HepG2 (cell line): Measurements from ENCODE around the gene KLHL30. TPM values are rescaled to one million over a fixed set of nuclear protein-coding genes. Genes with fewer than 3 reads are reported as not detected.

Source experiments
- ATAC-seq: fragments of 200-7000 bp; cut with Tn5 transposase; 3 replicates; pipeline ENCODE4 v1.9.1; 2020; ENCODE audit warnings: mild to moderate bottlenecking, moderate library complexity
- BruUV-seq: library from RNA; stranded (reverse); fragments of 400-500 nt; replicated peaks from 2 replicates; lab custom pipeline; 2021; lab: Mats Ljungman, UMichigan
- CTCF ChIA-PET: fragments of 300-600 bp; formaldehyde crosslinking; extraction: SDS; loops from one replicate; lab custom pipeline; 2021; ENCODE audit warnings: low total read pairs, inconsistent platforms, low intra/inter-chr PET ratio; lab: Yijun Ruan, JAX
- POLR2A ChIA-PET: fragments of 350-600 bp; sonication (Branson Sonifier 250); formaldehyde crosslinking; loops from one replicate; lab custom pipeline; 2020; ENCODE audit warnings: antibody characterized with exemption, inconsistent platforms; lab: Yijun Ruan, JAX
- DNase-seq: peaks from one replicate; pipeline ENCODE4 v3.0.0-alpha.2; 2015; ENCODE audit warnings: low spot score
- FAIRE-seq: peaks from 3 replicates; lab custom pipeline; 2011; peaks lifted over from hg19 to GRCh38; lab: Jason Lieb, UNC
- H2AFZ ChIP-seq: one replicate; pipeline ENCODE4 v1.6.1; 2011; ENCODE audit warnings: low read length, inconsistent platforms
- H3K27ac ChIP-seq: fragments of 300-600 bp; 3 replicates; pipeline ENCODE4 v1.8.0; 2011; ENCODE audit warnings: mixed run types, mild to moderate bottlenecking, mixed read lengths, low read length, inconsistent platforms; ENCODE audit not compliant: insufficient read depth; ENCODE audit errors: extremely low read length
- H3K27me3 ChIP-seq, 2 experiments: fragments of 200-600 bp in 1 of 2; 2 replicates in 1 of 2; 3 replicates in 1 of 2; pipeline versions ENCODE4 v1.6.0 to v1.8.0; 2011; ENCODE audit warnings: low read length in 2 of 2, mild to moderate bottlenecking in 2 of 2, moderate library complexity in 2 of 2, inconsistent platforms in 1 of 2; ENCODE audit not compliant: insufficient read depth in 2 of 2, control insufficient read depth in 1 of 2
- H3K36me3 ChIP-seq, 2 experiments: fragments of 200-600 bp in 1 of 2; replicated peaks in 1 of 2; 2 replicates in 1 of 2; 3 replicates in 1 of 2; pipeline versions ENCODE4 v1.5.1 to v1.8.0; 2011; ENCODE audit warnings: low read length in 2 of 2, inconsistent platforms in 1 of 2; ENCODE audit not compliant: insufficient read depth in 2 of 2, control insufficient read depth in 1 of 2
- H3K4me1 ChIP-seq: 2 replicates; pipeline ENCODE4 v1.5.1; 2012; ENCODE audit warnings: low read length, inconsistent platforms; ENCODE audit not compliant: insufficient read depth
- H3K4me2 ChIP-seq: 2 replicates; pipeline ENCODE4 v1.6.0; 2011; ENCODE audit warnings: low read depth, low read length, inconsistent platforms
- H3K4me3 ChIP-seq, 3 experiments: fragments of 200-600 bp in 1 of 3; sonication (generic), shearing (Covaris generic) in 1 of 3; replicated peaks in 1 of 3; 2 replicates each; pipeline ENCODE4 v1.5.1; 2011 to 2016; ENCODE audit warnings: low read length in 3 of 3, inconsistent platforms in 2 of 3, low read depth in 2 of 3, mild to moderate bottlenecking in 2 of 3, control low read depth in 1 of 3, mixed read lengths in 1 of 3; ENCODE audit not compliant: insufficient read depth in 1 of 3
- H3K79me2 ChIP-seq: one replicate; pipeline ENCODE4 v1.6.1; 2011; ENCODE audit warnings: low read length, inconsistent platforms; ENCODE audit not compliant: insufficient read depth
- H3K9ac ChIP-seq: 2 replicates; pipeline ENCODE4 v1.6.0; 2011; ENCODE audit warnings: mild to moderate bottlenecking, low read depth, low read length, inconsistent platforms; ENCODE audit not compliant: insufficient read depth
- H3K9me3 ChIP-seq: 2 replicates; pipeline ENCODE4 v1.5.1; 2012; ENCODE audit warnings: mild to moderate bottlenecking, low read length
- H4K20me1 ChIP-seq: 2 replicates; pipeline ENCODE4 v1.6.0; 2011; ENCODE audit warnings: inconsistent platforms, mild to moderate bottlenecking, low read length, moderate library complexity; ENCODE audit not compliant: insufficient read depth
- EZH2 ChIP-seq: conservative IDR thresholded peaks from 2 replicates; pipeline ENCODE4 v1.6.1; 2012; ENCODE audit warnings: mild to moderate bottlenecking, low read depth, low read length, moderate library complexity
- GATAD1 ChIP-seq: IDR thresholded peaks from 2 replicates; pipeline ENCODE4 v1.6.1; 2016; ENCODE audit warnings: missing genetic modification reagents, missing compliant biosample characterization
- GLI4 ChIP-seq: sonication (generic); formaldehyde crosslinking; IDR thresholded peaks from 2 replicates; pipeline ENCODE4 v1.5.1; 2020; ENCODE audit warnings: missing genetic modification reagents, mild to moderate bottlenecking, moderate library complexity, borderline replicate concordance
- IKZF4 ChIP-seq: sonication (generic); formaldehyde crosslinking; IDR thresholded peaks from 2 replicates; pipeline ENCODE4 v1.5.1; 2020; ENCODE audit warnings: borderline replicate concordance, mild to moderate bottlenecking, low read depth, missing genetic modification reagents; ENCODE audit errors: not compliant biosample characterization
- NFYC ChIP-seq: IDR thresholded peaks from 2 replicates; pipeline ENCODE4 v1.6.1; 2016; ENCODE audit warnings: missing genetic modification reagents, missing compliant biosample characterization
- PRMT3 ChIP-seq: sonication (generic); formaldehyde crosslinking; IDR thresholded peaks from 2 replicates; pipeline ENCODE4 v1.8.1; 2022; ENCODE audit warnings: low read depth, mild to moderate bottlenecking, moderate library complexity, missing genetic modification reagents, borderline replicate concordance
- SALL1 ChIP-seq: sonication (generic); formaldehyde crosslinking; IDR thresholded peaks from 2 replicates; pipeline ENCODE4 v1.8.0; 2022; ENCODE audit warnings: mild to moderate bottlenecking, missing genetic modification reagents
- SRSF9 ChIP-seq: fragments of 200-400 bp; formaldehyde crosslinking; IDR thresholded peaks from 2 replicates; pipeline ENCODE4 v1.6.1; 2018; ENCODE audit warnings: borderline replicate concordance, mild to moderate bottlenecking, low read depth, low read length; ENCODE audit not compliant: insufficient read depth, poor library complexity, severe bottlenecking
- ZNF230 ChIP-seq: sonication (generic); formaldehyde crosslinking; IDR thresholded peaks from 2 replicates; pipeline ENCODE4 v1.4.0; 2020; ENCODE audit warnings: mild to moderate bottlenecking, missing genetic modification reagents
- ZNF543 ChIP-seq: sonication (generic); formaldehyde crosslinking; IDR thresholded peaks from 2 replicates; pipeline ENCODE4 v1.4.0; 2020; ENCODE audit warnings: mild to moderate bottlenecking, missing genetic modification reagents
- ZNF556 ChIP-seq: sonication (generic); formaldehyde crosslinking; IDR thresholded peaks from 2 replicates; pipeline ENCODE4 v1.4.0; 2020; ENCODE audit warnings: mild to moderate bottlenecking, missing genetic modification reagents, borderline replicate concordance
- ZSCAN31 ChIP-seq: sonication (generic); formaldehyde crosslinking; IDR thresholded peaks from 2 replicates; pipeline ENCODE4 v1.5.0; 2020; ENCODE audit warnings: low read depth, mild to moderate bottlenecking, missing genetic modification reagents
- ZZZ3 ChIP-seq: sonication (generic); formaldehyde crosslinking; IDR thresholded peaks from 2 replicates; pipeline ENCODE4 v1.4.0; 2020; ENCODE audit warnings: missing genetic modification reagents, mild to moderate bottlenecking, borderline replicate concordance
- WGBS: methylation state at CpG from one replicate; pipeline ENCODE4 v1.1.6; 2017; ENCODE audit warnings: low lambda C conversion rate; 5-methylcytosine and 5-hydroxymethylcytosine counted together
- in situ Hi-C: cut with HindIII; loops from 2 replicates; pipeline ENCODE4 v1.10.0; 2017; ENCODE audit warnings: low pct_unique_long_range_greater_than_20kb; ENCODE audit not compliant: extremely low pct_ligation_motif_present
- intact Hi-C: fragments of 100-400 bp; cut with micrococcal nuclease; formaldehyde crosslinking; loops from one replicate; pipeline ENCODE4 v1.10.0; 2022; ENCODE audit not compliant: unreplicated experiment
- polyA plus RNA-seq, 8 experiments: library from polyadenylated mRNA; depleted of rRNA in 3 of 8; stranded (reverse) in 7 of 8; unstranded in 1 of 8; fragments of >200 nt; fragmentation: Illumina TruSeq in 4 of 8; extraction: Trizol in 4 of 8; gene quantifications; 2 replicates each; pipeline versions ENCODE4 v1.2.1 to v1.2.3, GENCODE V29; 2011 to 2016; ENCODE audit warnings: low read depth in 4 of 8, missing spikeins in 1 of 8, mixed read lengths in 1 of 8; ENCODE audit not compliant: insufficient read depth in 1 of 8
- total RNA-seq, 5 experiments: library from RNA; depleted of rRNA; stranded (reverse); fragments of >200 nt; fragmentation: Illumina TruSeq; extraction: Trizol; gene quantifications; 2 replicates each; pipeline ENCODE4 v1.2.3, GENCODE V29; 2016; ENCODE audit warnings: low read depth in 1 of 5
- TF ChIP-seq, protein P1 (sequence below): sonication (generic); formaldehyde crosslinking; IDR thresholded peaks from 2 replicates; pipeline ENCODE4 v1.8.1; 2023; ENCODE audit warnings: missing genetic modification reagents, inconsistent platforms, borderline replicate concordance
- TF ChIP-seq, protein P2 (sequence below): sonication (generic); formaldehyde crosslinking; IDR thresholded peaks from 2 replicates; pipeline ENCODE4 v1.5.0; 2020; ENCODE audit warnings: mild to moderate bottlenecking, missing genetic modification reagents
- TF ChIP-seq, protein P3 (sequence below): sonication (generic); formaldehyde crosslinking; IDR thresholded peaks from 2 replicates; pipeline ENCODE4 v1.9.0; 2022; ENCODE audit warnings: low read depth, missing genetic modification reagents
- TF ChIP-seq, protein P4 (sequence below): sonication (generic); formaldehyde crosslinking; IDR thresholded peaks from 2 replicates; pipeline ENCODE4 v1.8.0; 2022; ENCODE audit warnings: missing genetic modification reagents, mild to moderate bottlenecking, borderline replicate concordance

KLHL30 gene
- total and polyA plus RNA-seq, 2 of the 13 experiments (the other 11 are each of a cell fraction or from before 2014, with no cell fraction given): 0.05 TPM; not detected in 1

DNA sequence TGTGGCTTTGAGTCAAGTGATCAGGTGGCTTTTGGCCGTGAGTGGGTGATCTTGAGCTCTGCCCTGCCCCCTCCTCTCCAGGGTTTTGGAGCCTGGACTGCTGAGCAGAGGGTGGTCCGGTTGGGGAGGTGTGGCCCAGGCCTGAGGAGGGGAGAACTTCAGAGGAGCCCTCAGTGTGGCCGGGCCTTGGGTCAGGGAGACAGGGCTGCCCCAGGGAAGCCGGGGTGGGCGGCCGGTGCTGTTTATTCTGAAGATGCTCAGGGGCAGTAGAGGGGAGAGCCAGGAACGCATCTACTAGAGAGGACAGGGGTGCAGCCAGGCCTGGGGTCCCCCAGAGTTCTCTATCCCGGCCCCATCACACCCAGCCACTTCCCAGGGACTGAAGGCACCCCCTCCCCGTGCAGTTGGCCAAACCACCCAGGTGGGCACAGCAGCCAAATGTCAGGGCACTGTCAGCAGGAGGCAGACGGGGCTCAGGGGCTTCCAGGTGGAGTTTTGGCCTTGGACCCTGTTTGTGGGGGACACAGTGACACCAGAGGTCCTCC lies 21.3 kb downstream of the KLHL30 start:
- Histone ChIP-seq H3K27ac (no peak overlapping the region), H3K4me3 (peak overlapping the region in 2 of 3 experiments; percentile 36 to 60; a peak in 4 of 6 replicates), H2AFZ (no peak overlapping the region), H3K9me3 (no peaks in the 10 kb centered on the region), H3K27me3 (peaks cover 38 to 85% of the 10 kb centered on the region in 2 experiments), H3K79me2 (no peaks in the 10 kb centered on the region), H4K20me1 (no peaks in the 10 kb centered on the region), H3K9ac (no peak overlapping the region), H3K4me2 (peak overlapping the region; percentile 83), H3K4me1 (peaks cover 24% of the 10 kb centered on the region), H3K36me3 (no peaks in the 10 kb centered on the region)
- DNase-seq (no peak), ATAC-seq (no peak), FAIRE-seq (no peak)
- TF ChIP-seq, protein P1, sequence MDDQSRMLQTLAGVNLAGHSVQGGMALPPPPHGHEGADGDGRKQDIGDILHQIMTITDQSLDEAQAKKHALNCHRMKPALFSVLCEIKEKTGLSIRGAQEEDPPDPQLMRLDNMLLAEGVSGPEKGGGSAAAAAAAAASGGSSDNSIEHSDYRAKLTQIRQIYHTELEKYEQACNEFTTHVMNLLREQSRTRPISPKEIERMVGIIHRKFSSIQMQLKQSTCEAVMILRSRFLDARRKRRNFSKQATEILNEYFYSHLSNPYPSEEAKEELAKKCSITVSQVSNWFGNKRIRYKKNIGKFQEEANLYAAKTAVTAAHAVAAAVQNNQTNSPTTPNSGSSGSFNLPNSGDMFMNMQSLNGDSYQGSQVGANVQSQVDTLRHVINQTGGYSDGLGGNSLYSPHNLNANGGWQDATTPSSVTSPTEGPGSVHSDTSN (CRISPR knock-in tag): no peak
- no peak for TF ChIP-seq ZZZ3
- TF ChIP-seq ZNF230: no peak
- no peak for TF ChIP-seq ZSCAN31
- TF ChIP-seq EZH2: peak; percentile 75; the same call in 1 of the 2 replicates
- TF ChIP-seq GLI4 (CRISPR knock-in tag): no peak
- TF ChIP-seq, protein P2, sequence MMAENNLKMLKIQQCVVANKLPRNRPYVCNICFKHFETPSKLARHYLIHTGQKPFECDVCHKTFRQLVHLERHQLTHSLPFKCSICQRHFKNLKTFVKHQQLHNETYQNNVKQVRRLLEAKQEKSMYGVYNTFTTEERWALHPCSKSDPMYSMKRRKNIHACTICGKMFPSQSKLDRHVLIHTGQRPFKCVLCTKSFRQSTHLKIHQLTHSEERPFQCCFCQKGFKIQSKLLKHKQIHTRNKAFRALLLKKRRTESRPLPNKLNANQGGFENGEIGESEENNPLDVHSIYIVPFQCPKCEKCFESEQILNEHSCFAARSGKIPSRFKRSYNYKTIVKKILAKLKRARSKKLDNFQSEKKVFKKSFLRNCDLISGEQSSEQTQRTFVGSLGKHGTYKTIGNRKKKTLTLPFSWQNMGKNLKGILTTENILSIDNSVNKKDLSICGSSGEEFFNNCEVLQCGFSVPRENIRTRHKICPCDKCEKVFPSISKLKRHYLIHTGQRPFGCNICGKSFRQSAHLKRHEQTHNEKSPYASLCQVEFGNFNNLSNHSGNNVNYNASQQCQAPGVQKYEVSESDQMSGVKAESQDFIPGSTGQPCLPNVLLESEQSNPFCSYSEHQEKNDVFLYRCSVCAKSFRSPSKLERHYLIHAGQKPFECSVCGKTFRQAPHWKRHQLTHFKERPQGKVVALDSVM (CRISPR knock-in tag): 0 out of 2 replicates have a peak, but pooled peaks have one; percentile 13
- 0 out of 2 replicates have a peak, but pooled peaks have one; percentile 24 for TF ChIP-seq ZNF556
- TF ChIP-seq GATAD1 (CRISPR knock-in tag): no peak
- no peak for TF ChIP-seq PRMT3
- TF ChIP-seq, protein P3, sequence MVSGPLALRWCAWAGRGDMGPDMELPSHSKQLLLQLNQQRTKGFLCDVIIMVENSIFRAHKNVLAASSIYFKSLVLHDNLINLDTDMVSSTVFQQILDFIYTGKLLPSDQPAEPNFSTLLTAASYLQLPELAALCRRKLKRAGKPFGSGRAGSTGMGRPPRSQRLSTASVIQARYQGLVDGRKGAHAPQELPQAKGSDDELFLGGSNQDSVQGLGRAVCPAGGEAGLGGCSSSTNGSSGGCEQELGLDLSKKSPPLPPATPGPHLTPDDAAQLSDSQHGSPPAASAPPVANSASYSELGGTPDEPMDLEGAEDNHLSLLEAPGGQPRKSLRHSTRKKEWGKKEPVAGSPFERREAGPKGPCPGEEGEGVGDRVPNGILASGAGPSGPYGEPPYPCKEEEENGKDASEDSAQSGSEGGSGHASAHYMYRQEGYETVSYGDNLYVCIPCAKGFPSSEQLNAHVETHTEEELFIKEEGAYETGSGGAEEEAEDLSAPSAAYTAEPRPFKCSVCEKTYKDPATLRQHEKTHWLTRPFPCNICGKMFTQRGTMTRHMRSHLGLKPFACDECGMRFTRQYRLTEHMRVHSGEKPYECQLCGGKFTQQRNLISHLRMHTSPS: no peak
- TF ChIP-seq IKZF4 (CRISPR knock-in tag): no peak
- no peak for TF ChIP-seq SRSF9
- TF ChIP-seq SALL1 (CRISPR knock-in tag): 0 out of 2 replicates have a peak, but pooled peaks have one; percentile 5
- no peak for TF ChIP-seq ZNF543
- TF ChIP-seq, protein P4, sequence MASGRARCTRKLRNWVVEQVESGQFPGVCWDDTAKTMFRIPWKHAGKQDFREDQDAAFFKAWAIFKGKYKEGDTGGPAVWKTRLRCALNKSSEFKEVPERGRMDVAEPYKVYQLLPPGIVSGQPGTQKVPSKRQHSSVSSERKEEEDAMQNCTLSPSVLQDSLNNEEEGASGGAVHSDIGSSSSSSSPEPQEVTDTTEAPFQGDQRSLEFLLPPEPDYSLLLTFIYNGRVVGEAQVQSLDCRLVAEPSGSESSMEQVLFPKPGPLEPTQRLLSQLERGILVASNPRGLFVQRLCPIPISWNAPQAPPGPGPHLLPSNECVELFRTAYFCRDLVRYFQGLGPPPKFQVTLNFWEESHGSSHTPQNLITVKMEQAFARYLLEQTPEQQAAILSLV (CRISPR knock-in tag): no peak
- no peak for TF ChIP-seq NFYC (CRISPR knock-in tag)
- 39% methylated on average over 3 of the region's 10 CpGs for WGBS
- ChIA-PET POLR2A (no interaction called here), CTCF (interaction anchor here (1.3 to 2.3 kb wide), 3 partner anchors 97 to 236 kb away, joined by 6 to 7 read pairs (median 6); no protein-coding TSS in a partner anchor)
- intact Hi-C loops (loop anchor here (2.0 kb wide), 1 partner anchor 97 kb away; no protein-coding TSS in a partner anchor), in situ Hi-C loops (no loop called here)
- no TSS peak for BruUV-seq
